ENCODE measurements around the gene NTM.
"Not testable (repeated sequence)": the region's sequence is repeated elsewhere in the genome, so short reads cannot be mapped to it uniquely, and the experiment has no call there.

NTM gene

GRCh38 chr11:131421066-131421855 lies 50.8 kb downstream of the NTM start:
- no peak for DNase-seq (ENCODE audit: low read depth in 1 of 2, low spot score in 1 of 2)

- no peak for DNase-seq (ENCODE audit: low read depth in 1 of 2, low spot score in 1 of 2)
Measured at GRCh38 chr11:131422029-131422428, 51.6 kb downstream of the NTM start.

GRCh38 chr11:131422496-131422895 lies 52.1 kb downstream of the NTM start:
- no peak for DNase-seq (ENCODE audit: low read depth in 1 of 2, low spot score in 1 of 2)

GRCh38 chr11:131423688-131424087 lies 53.3 kb downstream of the NTM start:
- no peak for DNase-seq (ENCODE audit: low read depth in 1 of 2, low spot score in 1 of 2)

GRCh38 chr11:131424257-131424876 lies 54.0 kb downstream of the NTM start:
- DNase-seq (ENCODE audit: low read depth in 1 of 2, low spot score in 1 of 2), result not testable (repeated sequence)

GRCh38 chr11:131425285-131425684 lies 54.9 kb downstream of the NTM start:
- no peak for DNase-seq (ENCODE audit: low read depth in 1 of 2, low spot score in 1 of 2)

GRCh38 chr11:131428853-131429252 lies 58.4 kb downstream of the NTM start:
- no peak for DNase-seq (ENCODE audit: low read depth in 1 of 2, low spot score in 1 of 2)

GRCh38 chr11:131430473-131431208 lies 60.2 kb downstream of the NTM start:
- DNase-seq (ENCODE audit: low read depth in 1 of 2, low spot score in 1 of 2), result no peak

GRCh38 chr11:131441051-131441810 lies 70.8 kb downstream of the NTM start:
- no peak for DNase-seq (ENCODE audit: low read depth in 1 of 2, low spot score in 1 of 2)

- no peak for DNase-seq (ENCODE audit: low read depth in 1 of 2, low spot score in 1 of 2)
Measured at GRCh38 chr11:131446590-131447275, 76.3 kb downstream of the NTM start.

- no peak for DNase-seq (ENCODE audit: low read depth in 1 of 2, low spot score in 1 of 2)
Measured at GRCh38 chr11:131447277-131447815, 76.9 kb downstream of the NTM start.

- no peak for DNase-seq (ENCODE audit: low read depth in 1 of 2, low spot score in 1 of 2)
Measured at GRCh38 chr11:131447898-131448297, 77.5 kb downstream of the NTM start.

GRCh38 chr11:131449036-131450019 lies 78.9 kb downstream of the NTM start:
- DNase-seq (ENCODE audit: low read depth in 1 of 2, low spot score in 1 of 2), result no peak

- DNase-seq (ENCODE audit: low read depth in 1 of 2, low spot score in 1 of 2), result no peak
Measured at GRCh38 chr11:131454490-131454889, 84.1 kb downstream of the NTM start.

- DNase-seq (ENCODE audit: low read depth in 1 of 2, low spot score in 1 of 2), result no peak
Measured at GRCh38 chr11:131454989-131455388, 84.6 kb downstream of the NTM start.

GRCh38 chr11:131455843-131456704 lies 85.7 kb downstream of the NTM start:
- DNase-seq (ENCODE audit: low read depth in 1 of 2, low spot score in 1 of 2), result no peak

GRCh38 chr11:131457163-131457562 lies 86.7 kb downstream of the NTM start:
- no peak for DNase-seq (ENCODE audit: low read depth in 1 of 2, low spot score in 1 of 2)

GRCh38 chr11:131458421-131458820 lies 88.0 kb downstream of the NTM start:
- DNase-seq (ENCODE audit: low read depth in 1 of 2, low spot score in 1 of 2), result no peak
